Dermis microvascular lymphatic vessel endothelial cell (primary cell): ENCODE data around the gene UTP4. TPM values are rescaled to one million over a fixed set of nuclear protein-coding genes. Genes with fewer than 3 reads are reported as not detected.

ENCODE experiments used
- DNase-seq, 2 donors: peaks; one replicate each; pipeline versions ENCODE4 v3.0.0 to v3.0.0-alpha.2; 2010; ENCODE audit warnings: low read depth in 2 of 2
- total RNA-seq: library from RNA; depleted of rRNA; stranded (reverse); fragments of >200 nt; gene quantifications from 2 replicates; pipeline ENCODE4 v1.2.1, GENCODE V29; 2014

UTP4 gene
- total RNA-seq, result 10.7 and 19.1 TPM in 2 replicates

DNA sequence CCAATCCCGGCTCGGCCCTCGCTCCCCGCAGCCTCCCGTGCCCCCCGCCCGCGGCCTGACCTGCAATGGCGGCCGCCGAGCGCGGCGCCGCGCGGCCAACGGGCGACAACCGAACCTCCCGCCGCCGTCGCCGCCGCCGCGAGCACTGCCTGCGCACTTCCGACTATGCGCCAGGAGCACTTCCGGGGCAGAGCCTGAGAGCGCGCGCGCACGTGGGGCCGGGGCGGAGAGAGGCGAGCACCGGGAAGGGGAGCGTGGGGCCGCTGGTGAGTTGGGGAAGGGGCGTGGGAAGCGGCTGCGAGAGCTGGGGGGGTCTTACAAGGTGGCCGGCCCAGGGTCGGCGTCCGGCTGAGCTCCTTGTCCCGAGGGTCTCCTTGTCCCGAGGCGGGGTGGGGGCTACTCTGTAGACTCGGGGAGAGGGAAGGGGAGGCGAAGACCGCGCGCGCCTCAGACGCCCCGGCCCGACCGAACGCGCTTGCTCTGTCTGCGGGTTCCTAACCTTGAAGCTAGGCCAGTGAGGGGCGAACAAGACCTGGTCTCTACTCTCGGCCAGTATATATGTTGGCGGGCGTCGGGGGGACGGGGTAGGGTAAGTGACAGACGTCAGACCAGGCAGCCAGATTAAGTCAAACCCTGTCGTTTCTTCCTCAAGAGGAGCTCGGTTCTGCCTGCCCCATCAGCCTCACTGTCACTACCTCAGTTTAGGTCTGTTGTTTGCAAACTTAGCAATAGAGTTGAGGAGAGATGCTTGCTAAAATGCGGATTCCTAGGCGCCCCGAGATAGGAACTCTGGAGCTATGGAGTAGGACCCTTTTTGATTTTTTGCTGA lies at the start of gene UTP4, which contains the start of gene CHTF8:
UTP4 (plus strand) TSS at position 226 of the 829 bp plus-strand sequence. CDS start 811 bp downstream, outside the sequence.
CHTF8 (minus strand) TSS at position 165 of the 829 bp plus-strand sequence. CDS start 11,130 bp downstream, outside the sequence.
- DNase-seq, result peak; percentile 43 to 85

DNA sequence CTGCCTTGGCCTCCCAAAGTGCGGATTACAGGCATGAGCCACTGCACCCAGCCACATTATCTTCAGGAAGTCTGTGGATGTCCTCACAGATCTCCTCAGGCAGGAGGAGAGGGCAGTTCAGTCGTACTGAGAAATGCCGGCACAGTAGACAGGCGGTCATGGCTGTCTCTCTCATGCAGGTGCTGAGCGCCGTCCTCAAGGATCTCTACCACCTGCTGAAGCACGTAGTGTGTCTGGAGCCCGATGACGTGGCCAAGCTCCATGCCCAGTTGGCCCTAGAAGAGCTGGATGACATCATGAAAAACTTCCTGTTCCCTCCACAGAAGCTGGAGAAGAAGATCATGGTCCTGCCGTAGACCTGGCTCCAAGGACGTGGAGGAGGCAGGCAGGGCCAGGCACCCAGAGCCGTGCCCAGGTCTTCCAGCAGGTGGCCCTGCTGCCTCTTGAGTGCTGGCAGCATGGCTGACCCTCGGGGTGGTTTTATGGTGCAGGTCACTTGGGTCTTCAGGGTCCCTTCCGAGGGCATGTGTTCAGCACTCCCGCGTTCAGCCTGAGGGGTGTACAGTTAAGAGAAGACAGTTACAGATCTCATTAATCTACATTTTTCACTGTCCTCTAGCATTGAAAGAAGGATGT lies 49.0 kb upstream of the UTP4 start:
- no peak for DNase-seq

DNA sequence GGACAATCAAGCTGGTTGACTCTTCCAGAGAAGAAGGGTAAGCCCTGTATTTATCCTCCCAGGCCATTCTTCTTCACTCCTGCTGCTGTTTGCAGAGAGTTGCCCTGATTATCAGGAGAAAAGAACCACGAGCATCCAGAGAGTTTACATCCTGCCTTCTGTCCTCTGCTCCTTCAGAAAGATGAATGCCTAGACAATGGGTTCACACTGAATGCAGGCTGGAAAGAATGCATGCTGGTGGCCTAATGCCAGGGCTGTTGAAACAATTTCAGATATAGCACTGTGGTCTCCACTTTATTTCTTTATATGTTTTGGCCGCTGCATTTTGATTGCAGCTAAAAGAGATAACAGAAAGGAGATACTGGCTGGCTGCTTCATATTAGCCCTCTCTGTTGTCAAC lies 48.2 kb upstream of the UTP4 start:
- DNase-seq, result peak in 1 of 2 donors; percentile 34

DNA sequence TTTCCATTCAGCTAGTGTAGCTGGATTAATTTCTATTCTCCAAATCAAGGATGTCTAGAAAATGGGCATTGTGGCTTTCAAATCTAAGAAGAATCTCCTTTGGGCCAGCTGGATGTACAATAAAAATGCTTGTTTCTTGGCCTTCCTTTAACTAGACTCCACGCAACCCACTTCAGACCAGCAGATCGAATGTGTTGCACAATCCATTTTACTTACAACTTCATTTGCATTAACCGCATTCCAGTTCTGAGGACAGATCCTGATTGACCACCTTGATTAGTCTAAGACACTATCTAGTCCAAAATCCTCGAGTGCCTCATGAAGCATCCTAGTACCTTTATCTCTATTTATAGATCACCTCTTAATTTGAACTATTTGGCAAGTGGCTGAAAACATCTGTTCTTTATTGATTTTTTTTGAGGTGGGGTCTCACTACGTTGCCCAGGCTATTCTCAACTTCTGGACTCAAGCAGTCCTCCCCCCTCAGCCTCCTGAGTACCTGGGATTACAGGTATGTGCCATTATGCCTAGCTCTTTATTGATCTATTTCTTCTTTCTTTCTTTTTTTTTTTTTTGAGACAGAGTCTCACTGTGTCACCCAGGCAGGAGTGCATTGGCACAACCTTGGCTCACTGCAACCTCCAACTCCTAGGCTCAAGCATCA lies 47.3 kb upstream of the UTP4 start:
- no peak for DNase-seq

DNA sequence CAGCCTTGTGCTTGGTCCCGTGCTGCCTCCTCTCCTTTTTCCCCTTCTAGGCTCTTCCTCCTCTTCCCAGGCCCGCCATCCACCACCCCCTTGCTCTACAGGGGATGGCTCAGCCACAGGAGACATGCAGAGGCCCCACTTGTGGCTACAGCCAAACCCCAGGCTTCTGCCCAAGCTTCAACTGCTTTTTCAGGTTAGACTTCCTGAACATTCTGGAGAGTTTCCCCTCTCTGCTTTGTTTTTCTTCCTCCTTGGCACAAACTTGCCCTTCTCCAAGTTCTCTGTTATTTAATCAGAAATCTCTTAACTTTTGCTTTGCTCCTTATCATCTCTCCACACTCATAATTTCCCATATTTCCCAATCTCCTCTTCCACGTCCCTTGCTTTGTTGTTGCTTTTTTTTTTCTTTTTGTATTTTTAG lies 45.3 kb upstream of the UTP4 start:
- DNase-seq, result peak in 1 of 2 donors; percentile 53

DNA sequence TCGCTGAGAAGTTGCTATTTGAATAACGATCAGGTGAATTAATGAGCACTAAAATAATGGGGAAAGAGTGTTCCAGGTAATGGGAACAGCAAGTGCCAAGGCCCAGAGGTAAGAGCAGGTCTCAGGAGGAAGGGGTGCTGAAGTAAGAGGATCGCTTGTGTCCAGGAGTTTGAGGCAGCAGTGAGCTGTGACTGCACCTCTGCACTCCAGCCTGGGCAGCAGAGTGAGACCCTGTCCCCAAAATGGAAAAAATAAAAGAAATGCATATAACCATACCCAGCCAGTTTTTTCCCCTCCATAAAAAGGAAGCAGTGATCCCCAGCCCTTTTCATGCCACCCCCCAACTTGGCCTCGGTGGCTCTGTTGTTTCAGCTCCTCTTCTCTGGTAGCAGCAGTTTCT lies 43.8 kb upstream of the UTP4 start:
- DNase-seq, result no peak

DNA sequence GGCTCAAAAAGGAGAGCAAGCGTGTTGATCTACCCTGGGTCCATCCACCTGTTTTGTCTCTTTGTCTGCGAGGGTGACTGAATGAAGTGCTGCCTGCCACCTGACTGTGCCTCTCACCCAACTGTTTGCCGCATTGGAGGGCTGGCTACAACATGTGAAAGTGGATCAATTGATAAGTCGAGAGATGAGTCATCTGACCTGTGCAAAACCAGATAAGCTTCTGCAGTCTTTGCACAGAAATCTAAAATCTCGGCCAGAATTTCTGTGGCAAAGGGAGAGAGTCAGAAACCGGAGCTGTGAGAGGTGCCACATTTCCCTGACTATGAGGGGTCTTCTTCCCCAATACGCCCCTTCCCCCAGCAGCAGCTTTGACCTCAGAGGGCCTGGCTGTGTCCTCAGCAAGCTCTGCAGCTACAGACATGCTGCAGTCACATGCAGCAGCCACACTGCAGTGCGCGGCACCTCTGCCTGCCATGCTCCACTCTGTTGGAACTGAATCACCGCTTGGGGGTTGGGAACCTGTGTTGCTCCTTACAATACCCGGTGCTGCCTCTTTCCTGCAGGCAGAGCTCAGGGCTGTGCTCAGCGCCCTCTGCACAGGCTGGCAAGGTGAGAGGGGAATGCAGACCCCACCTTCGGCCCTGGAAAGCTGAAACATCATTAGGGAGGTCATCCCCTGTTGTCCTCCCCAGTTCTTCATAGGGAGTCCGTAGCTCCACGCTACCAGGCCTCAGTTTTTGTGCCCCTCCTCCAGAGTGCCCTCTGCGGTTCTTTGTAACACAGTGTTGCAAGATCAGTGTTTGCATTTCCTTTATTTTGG lies 43.1 kb upstream of the UTP4 start:
- peak in 1 of 2 donors; percentile 49 for DNase-seq

DNA sequence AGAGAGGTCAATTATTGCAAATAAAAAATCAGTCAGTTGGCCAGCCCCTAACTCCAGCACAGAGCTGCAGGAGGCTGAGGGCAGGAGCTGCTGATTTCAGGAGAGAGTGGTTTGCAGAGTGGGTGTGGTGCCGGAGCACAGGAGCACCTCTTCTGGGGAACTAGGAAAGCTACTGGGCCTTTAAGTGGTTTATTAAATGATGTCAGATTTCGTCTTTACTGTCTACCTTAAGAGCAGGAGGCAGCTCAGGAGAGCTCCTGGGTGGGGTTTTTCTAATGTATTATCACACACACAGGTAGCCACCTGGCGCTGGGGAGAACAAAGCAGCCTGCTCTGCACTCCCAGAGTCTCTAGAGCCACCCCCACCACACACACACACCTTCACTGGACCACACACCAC lies 38.5 kb upstream of the UTP4 start:
- no peak for DNase-seq

DNA sequence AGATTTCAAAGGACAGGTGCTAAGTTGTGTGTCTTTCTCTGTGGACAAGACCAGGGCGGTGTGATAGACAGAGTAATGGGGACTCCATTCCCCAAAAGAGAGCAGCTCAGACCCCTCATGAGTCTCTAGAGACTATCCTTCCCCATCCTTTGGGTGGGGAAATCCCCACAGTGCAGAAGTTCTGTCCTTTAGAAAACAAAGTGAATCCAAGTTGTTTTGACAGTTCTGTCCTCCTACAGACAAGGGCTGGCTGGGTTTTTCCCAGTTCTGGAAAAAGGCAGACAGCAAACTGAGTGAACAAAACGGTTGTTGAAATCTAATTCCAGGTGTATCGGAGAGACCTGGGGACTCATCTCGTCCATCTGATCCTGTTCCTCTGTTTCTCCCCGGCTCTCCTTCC lies 37.9 kb upstream of the UTP4 start:
- DNase-seq, result no peak

DNA sequence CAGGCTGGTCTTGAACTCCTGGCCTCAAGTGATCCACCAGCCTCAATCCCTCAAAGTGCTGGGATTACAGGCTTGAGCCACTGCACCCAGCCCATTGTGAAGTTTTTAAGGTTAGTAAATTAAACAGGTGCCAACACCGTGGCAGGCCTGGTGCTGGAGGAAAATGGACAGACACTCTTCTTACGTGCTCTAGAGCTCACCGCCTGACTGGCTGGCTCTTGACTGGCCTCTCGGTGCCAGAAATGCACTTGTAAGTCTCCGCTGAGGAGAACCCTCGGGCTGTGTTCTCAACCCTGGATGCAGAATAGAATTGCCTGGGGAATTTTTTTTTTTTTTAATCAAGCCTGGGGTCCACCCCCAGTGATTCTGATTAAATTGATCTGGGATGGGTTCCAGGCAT lies 37.3 kb upstream of the UTP4 start:
- DNase-seq, result no peak

DNA sequence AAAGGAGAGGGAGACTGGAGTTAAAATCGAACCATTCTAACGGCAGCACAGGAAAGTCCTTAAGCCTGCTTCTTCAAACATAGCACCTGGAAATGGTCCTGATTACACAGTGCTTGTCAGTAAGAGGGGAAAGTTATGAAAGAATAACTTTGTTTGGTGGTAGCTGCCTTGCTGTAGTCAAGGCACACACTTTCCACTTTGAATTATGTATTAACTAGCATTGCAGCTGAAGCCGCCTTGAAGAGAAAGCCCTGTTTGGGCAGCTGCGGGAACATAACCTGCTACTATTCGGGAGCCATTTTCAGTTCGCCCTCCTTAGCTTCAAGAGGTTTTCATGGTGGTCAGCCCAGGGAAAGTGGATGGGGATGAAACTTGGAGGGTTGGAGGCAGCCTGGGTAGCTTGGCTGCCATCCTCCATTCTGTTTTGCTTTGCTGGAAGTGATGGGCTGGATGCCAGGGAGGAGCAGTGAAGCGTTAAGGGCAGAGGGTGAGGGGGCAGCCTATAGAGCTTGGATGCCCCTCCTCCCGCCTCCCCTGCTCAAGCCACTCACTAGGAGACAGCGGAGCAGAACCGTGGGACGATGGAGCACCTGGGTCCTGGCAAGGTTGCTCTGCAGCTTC lies 32.3 kb upstream of the UTP4 start:
- no peak for DNase-seq

DNA sequence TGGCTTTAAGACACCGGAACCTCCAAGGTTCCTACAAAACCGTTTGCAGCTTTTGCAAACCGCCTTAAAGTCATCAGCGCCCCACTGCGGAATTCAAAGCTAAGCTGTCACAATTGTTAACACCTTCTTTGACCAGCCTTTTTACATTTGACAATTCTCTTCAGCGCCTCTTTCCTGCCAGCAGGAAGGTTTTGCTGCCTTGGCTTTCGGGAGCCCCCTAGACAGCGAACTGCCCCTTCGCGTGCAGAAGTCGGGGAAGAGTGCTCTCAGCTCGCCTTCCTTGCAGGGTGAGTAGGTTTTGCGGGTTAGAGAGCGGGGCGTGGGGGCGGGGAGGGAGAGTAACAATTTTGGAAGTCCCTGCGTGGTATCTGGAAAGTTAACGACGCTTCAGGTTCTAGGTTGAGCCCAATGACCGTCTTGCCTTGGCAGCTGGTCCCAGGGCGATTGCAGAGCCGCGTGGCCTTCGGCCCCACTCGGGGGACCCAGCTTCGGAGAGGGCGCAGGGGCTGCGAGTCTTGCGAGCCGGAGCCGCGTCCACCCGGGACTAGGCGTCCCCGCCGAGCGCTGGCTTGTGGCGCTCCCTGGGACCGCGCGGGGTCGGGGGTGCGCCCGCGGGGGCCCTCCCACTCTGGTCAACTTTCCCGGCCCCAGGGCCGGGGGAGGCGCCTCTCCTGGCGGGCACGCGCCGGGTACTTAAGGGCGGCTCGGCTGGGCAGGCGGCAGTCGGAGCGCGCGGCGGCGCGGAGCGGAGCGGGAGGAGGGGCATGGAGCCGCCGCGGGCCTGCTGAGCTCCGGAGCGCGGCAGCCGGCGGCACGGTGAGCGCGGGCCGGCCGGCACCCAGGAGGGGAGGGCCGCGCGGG lies 26.7 kb upstream of the UTP4 start, which contains the start of gene HAS3:
HAS3 (plus strand) TSS at position 153 of the 861 bp plus-strand sequence. CDS start 3,743 bp downstream, outside the sequence.
- peak in 1 of 2 donors; percentile 74 for DNase-seq

DNA sequence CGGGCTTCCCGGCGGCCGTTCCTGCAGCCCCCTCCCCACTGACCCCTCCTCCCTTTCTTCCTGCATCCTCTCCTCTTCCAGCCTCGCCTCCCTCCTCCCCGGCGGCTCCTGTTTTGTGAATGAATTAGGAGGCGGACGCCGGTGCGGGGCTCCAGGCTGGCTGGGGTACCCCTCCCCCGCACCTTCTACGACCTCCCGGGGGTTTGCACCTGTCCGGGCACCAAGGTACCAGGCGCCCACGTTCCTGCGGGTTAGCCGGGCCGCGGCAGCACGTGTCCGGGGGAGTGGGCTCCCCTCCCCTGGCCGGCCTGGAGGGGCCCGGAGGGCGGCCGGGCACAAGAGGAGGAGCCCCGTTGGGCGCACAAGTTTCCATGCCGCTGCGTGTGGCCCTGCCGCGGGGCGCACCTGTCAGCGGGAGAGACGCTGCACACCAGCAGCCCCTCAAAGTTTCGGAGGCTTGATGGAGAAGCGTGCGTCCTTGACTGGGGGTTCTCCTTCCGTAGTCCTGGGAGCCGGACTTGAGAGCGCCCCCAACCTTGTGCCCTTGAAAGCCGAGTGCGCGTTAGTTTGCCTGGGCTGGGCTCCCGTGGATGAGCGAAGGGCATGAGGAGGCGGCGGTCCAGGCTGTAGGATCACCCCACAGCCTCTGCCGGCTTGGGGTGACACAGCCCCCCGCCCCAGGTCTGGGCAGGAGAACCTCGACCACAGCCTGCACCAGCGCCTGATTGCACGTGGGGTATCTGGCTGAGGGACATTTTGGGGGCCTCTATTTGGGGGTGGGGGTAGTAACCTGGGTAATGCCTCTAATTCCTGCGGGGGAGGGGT lies 25.7 kb upstream of the UTP4 start:
- no peak for DNase-seq

DNA sequence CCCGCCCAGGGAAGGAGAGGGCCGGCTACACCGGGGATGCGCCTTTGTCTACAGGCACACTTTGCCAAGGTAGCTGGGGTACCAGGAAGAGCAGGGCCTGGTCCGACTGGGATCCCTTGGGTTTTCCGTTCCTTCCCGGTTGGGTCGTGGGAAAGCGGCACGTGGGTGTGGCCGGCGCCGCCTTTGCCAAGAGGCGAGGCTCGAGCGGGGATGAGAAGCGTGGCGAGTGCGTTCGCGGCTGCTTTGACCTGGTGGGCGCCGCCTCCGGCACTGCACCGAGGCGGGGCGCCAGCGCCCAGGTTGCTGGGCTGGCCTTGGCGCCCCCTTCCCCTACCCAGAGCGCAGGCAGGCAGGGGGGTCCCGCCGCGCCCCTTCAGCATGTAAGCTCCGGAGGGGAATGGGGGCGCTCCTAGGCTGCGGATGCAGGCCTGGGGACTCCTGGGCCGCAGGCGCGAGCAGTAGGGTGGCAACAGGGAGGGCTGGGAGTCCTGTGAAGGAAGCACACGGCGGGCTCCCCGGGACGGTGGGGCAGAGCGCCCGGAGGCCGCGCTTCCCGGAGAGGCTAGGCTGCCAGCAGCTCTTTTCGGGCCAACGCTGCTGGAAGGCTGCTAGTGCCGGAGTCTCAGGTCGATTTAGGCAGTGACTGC lies 25.0 kb upstream of the UTP4 start:
- peak in 1 of 2 donors; percentile 47 for DNase-seq

DNA sequence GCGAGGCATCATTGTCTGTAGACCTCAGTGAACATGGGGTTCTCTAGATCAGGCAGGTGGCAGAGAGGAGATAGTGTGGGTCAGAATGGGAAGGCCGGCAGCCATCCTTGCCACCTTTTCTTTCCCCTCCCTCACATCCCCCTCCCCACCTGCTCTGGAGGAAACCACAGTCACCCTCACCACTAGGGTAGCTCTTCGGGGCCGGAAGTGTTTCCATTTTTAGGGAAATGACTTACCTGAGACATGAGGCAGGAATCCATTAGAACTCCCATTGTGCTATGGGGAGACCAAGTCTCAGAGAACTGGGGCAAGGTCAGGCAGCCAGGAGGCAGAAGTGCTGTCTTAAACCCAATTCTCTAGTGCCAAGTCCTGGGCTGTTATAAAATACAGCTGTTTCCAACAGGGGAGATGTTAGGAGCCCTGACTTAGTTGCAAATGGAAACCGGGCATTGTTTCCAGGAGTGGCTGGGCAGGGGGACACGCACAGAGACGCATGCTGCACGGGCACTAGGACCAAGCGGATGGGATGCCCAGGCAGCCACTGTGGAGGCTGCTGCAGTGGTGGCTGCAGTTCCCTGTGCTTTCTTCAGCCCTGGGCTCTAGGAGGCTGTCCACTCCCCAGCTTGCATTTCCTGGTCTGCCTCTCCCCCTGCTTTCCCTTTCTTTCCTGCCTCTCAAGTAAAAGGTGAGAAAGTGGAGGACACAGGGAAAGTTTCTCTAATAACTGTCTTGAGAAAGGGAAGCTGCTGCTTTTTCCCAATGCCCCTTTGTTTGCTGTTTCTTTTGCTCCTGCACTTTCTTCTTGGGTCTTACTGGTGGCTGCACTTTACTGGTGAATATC lies 24.2 kb upstream of the UTP4 start:
- DNase-seq, result no peak

DNA sequence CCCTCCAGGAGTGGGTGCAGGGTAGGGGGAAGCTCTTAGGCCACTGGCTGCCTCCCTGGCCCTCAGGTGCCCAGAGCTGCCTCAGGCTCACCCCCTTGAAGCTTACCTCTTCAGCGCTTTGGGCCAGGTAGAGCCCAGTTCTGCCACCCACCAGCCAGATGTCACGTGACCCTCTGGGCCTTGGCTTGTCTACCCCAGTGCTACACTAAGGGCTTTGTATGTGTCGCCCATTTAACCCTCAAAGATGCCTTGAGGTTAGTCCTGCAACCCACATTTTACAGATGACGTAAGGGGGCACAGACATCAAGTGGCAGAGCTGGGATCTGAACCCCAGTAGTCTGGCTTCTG lies 23.6 kb upstream of the UTP4 start:
- DNase-seq, result no peak

DNA sequence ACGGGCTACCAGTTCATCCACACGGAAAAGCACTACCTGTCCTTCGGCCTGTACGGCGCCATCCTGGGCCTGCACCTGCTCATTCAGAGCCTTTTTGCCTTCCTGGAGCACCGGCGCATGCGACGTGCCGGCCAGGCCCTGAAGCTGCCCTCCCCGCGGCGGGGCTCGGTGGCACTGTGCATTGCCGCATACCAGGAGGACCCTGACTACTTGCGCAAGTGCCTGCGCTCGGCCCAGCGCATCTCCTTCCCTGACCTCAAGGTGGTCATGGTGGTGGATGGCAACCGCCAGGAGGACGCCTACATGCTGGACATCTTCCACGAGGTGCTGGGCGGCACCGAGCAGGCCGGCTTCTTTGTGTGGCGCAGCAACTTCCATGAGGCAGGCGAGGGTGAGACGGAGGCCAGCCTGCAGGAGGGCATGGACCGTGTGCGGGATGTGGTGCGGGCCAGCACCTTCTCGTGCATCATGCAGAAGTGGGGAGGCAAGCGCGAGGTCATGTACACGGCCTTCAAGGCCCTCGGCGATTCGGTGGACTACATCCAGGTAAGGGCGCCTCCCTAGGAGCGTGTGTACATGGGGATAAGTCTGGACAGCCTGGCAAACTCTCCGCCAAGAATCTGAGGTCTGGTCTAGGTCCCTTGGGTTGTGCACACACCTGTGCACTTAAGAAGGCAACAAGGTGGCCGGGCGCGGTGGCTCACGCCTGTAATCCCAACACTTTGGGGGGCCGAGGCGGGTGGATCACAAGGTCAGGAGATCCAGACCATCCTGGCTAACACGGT lies 22.8 kb upstream of the UTP4 start:
- DNase-seq, result no peak
